Panc1 (cell line): ENCODE data around the gene DCTN1. TPM values are rescaled to one million over a fixed set of nuclear protein-coding genes. Genes with fewer than 3 reads are reported as not detected.

Source experiments
- ATAC-seq: fragments of 200-7000 bp; cut with Tn5 transposase; 2 replicates; pipeline ENCODE4 v1.9.1; 2020; ENCODE audit warnings: mild to moderate bottlenecking, moderate library complexity
- BruUV-seq: library from RNA; stranded (reverse); fragments of 400-500 nt; replicated peaks from 2 replicates; lab custom pipeline; 2021; lab: Mats Ljungman, UMichigan
- CTCF ChIA-PET: fragments of 300-600 bp; sonication (Branson Sonifier 250); formaldehyde crosslinking; loops from one replicate; lab custom pipeline; 2022; ENCODE audit warnings: antibody characterized with exemption; lab: Charles Lee
- POLR2A ChIA-PET: fragments of 300-600 bp; sonication (Branson Sonifier 250); formaldehyde crosslinking; loops from one replicate; lab custom pipeline; 2022; ENCODE audit warnings: antibody characterized with exemption; lab: Charles Lee
- DNase-seq: peaks from one replicate; pipeline ENCODE4 v3.0.0-alpha.2; 2010; ENCODE audit warnings: low read depth, low spot score
- H3K27ac ChIP-seq: 2 replicates; pipeline ENCODE4 v1.5.1; 2011; ENCODE audit warnings: mild to moderate bottlenecking, low read length, inconsistent platforms
- H3K27me3 ChIP-seq: fragments of 200-500 bp; sonication (Bioruptor generic); 2 replicates; pipeline ENCODE4 v1.6.0; 2014; ENCODE audit warnings: low read length, inconsistent platforms; ENCODE audit not compliant: control insufficient read depth, insufficient read depth
- H3K36me3 ChIP-seq: fragments of 200-500 bp; sonication (Bioruptor generic); 2 replicates; pipeline ENCODE4 v1.5.1; 2014; ENCODE audit warnings: inconsistent platforms, mild to moderate bottlenecking, low read length, moderate library complexity; ENCODE audit not compliant: control insufficient read depth, insufficient read depth
- H3K4me1 ChIP-seq: 2 replicates; pipeline ENCODE4 v1.5.1; 2011; ENCODE audit warnings: inconsistent platforms, mild to moderate bottlenecking, low read length, moderate library complexity; ENCODE audit not compliant: control insufficient read depth, insufficient read depth
- H3K4me3 ChIP-seq, 2 experiments: 2 replicates each; pipeline ENCODE4 v1.5.1; 2011 to 2012; ENCODE audit warnings: low read depth in 2 of 2, low read length in 2 of 2, mild to moderate bottlenecking in 2 of 2, inconsistent platforms in 1 of 2, moderate library complexity in 1 of 2
- H3K9me3 ChIP-seq: fragments of 200-500 bp; sonication (Bioruptor generic); 2 replicates; pipeline ENCODE4 v1.5.1; 2014; ENCODE audit warnings: low read depth, mild to moderate bottlenecking, inconsistent platforms, low read length, moderate library complexity; ENCODE audit not compliant: control insufficient read depth, insufficient read depth
- CTCF ChIP-seq: fragments of 450-650 bp; IDR thresholded peaks from 2 replicates; pipeline ENCODE4 v1.5.1; 2017; ENCODE audit warnings: mild to moderate bottlenecking
- POLR2AphosphoS5 ChIP-seq: IDR thresholded peaks from 2 replicates; pipeline ENCODE4 v1.6.1; 2012; ENCODE audit warnings: mild to moderate bottlenecking, low read depth, low read length, moderate library complexity
- REST ChIP-seq, 2 experiments: IDR thresholded peaks; 2 replicates each; pipeline ENCODE4 v1.6.1; 2011 to 2012; ENCODE audit warnings: low read depth in 2 of 2, control low read depth in 1 of 2, low read length in 1 of 2, mild to moderate bottlenecking in 1 of 2, moderate library complexity in 1 of 2; ENCODE audit not compliant: insufficient read depth in 1 of 2
- SIN3A ChIP-seq: IDR thresholded peaks from 2 replicates; pipeline ENCODE4 v1.6.1; 2012; ENCODE audit warnings: low read depth, mild to moderate bottlenecking, low read length, moderate library complexity, borderline replicate concordance; ENCODE audit not compliant: insufficient read depth
- TCF7L2 ChIP-seq: IDR thresholded peaks from 2 replicates; pipeline ENCODE4 v1.6.1; 2011; ENCODE audit warnings: mild to moderate bottlenecking, low read depth, low read length, inconsistent platforms
- in situ Hi-C: cut with HindIII; loops from 2 replicates; pipeline ENCODE4 v1.10.0; 2016; ENCODE audit warnings: low sequenced_read_pairs, low pct_unique_long_range_greater_than_20kb
- intact Hi-C: fragments of 100-400 bp; cut with micrococcal nuclease; formaldehyde crosslinking; loops from one replicate; pipeline ENCODE4 v1.10.0; 2022; ENCODE audit not compliant: unreplicated experiment
- total RNA-seq: library from RNA; stranded (reverse); gene quantifications from one replicate; pipeline ENCODE4 v1.2.1, GENCODE V29; 2021; ENCODE audit not compliant: unreplicated experiment

The DCTN1 gene
- total RNA-seq, 1 experiment from 2014 or later = 190 TPM

DNA sequence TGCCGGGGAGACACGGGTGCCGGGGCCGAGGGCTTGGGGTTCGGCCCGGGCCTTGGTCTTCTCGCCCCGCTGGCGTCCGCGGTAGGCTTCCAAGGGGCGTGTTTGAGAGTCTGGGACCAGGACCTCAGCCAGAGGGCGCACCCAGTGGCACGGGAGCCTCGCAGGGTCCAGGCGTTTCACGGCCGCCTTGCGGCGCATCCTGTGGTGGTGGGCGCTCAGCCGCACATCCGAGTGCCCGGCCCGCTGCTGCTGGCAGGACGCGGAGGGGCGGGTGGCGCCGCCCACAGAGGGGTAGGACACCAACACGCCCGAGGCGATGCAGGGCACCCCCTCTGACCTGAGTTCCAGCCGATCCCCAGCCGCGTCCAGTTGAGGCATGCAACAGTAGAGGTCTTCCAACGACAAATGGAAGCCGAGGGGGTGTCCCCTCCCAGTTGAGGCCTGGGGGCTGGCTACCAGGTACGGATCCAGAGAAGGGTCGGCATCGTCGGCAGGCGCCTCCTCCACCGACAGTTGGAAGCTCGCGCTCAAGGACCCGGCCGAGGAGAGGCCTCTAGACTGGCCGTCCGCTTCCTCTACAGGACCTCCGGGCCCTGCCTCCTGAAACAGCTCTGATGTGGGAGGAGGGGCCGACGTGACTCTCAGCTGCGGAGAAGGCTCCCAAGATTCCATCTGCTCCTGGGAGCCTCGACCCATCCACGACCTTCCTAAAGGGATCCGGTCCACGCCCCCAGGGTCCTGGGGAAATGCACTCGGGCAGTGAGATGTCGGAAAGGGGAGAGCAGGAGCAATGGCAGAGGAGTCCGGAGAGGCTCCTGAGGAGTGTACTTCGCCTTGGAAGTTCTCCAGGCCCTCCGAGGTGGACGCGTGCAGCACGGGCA is 35.0 kb upstream of the DCTN1 start:
- Histone ChIP-seq H3K4me3 (no peak overlapping the region), H3K36me3 (no peaks in the 10 kb centered on the region), H3K4me1 (no peaks in the 10 kb centered on the region), H3K27me3 (no peaks in the 10 kb centered on the region), H3K9me3 (no peaks in the 10 kb centered on the region), H3K27ac (no peak overlapping the region)
- POLR2A ChIA-PET = no interaction called here
- no TSS peak for BruUV-seq
- in situ Hi-C loops (no loop called here), intact Hi-C loops (no loop called here)
- CTCF ChIA-PET = no interaction called here
- DNase-seq = no peak
- ATAC-seq = no peak
- TF ChIP-seq REST (IDR thresholded peaks at IDR 0.05; ENCODE audit: insufficient read depth in 1 of 2, low read depth in 2 of 2, low read length in 1 of 2) = no peak
- TF ChIP-seq SIN3A = no peak

DNA sequence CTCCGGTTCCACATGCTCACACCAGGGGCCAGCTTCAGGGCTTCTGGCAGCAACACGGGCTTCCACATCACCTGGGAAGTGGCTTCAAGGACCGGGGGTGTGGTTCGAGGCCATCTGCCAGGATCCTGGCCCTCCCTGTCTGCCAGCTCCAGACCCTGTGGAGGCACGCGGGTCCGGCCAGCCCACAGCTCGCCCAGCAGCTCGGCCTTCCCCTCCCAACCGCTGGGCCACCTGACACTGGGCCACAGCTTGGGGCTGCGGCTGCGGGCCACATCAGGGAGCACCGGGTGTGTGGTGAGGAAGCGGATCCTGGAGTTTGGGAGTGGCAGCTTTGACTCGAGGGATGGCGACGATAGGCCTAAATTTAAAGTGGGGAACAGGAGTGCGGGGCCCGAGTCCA is 34.3 kb upstream of the DCTN1 start:
- no peak for ATAC-seq
- TF ChIP-seq REST (IDR thresholded peaks at IDR 0.05; ENCODE audit: insufficient read depth in 1 of 2, low read depth in 2 of 2, low read length in 1 of 2) (no peak), CTCF (no peak), TCF7L2 (no peak), POLR2AphosphoS5 (no peak), SIN3A (no peak)
- BruUV-seq = no TSS peak
- CTCF ChIA-PET = no interaction called here
- H3K36me3 ChIP-seq = no peaks in the 10 kb centered on the region
- intact Hi-C loops = no loop called here
- H3K4me1 ChIP-seq = no peaks in the 10 kb centered on the region
- no peaks in the 10 kb centered on the region for H3K27me3 ChIP-seq
- POLR2A ChIA-PET = interaction anchor here (0.6 kb wide), 1 partner anchor 582 kb away, joined by 6 read pairs; no protein-coding TSS in a partner anchor
- DNase-seq = no peak
- no peak overlapping the region for H3K27ac ChIP-seq
- H3K4me3 ChIP-seq = no peak overlapping the region
- in situ Hi-C loops = no loop called here
- no peaks in the 10 kb centered on the region for H3K9me3 ChIP-seq
